Measurements from ENCODE around the gene SLC19A2. TPM values are rescaled to one million over a fixed set of nuclear protein-coding genes. Genes with fewer than 3 reads are reported as not detected.

SLC19A2 gene
- total RNA-seq, 2 experiments from 2014 or later = 3.2 to 6.5 TPM

- CTCF ChIA-PET (ENCODE audit: unreplicated experiment) = no interaction called here
- H3K27ac ChIP-seq (ENCODE audit: low read depth, low read length, poor library complexity, severe bottlenecking) = no peak overlapping the region
Measured at GRCh38 chr1:169443923-169444322, 41.8 kb downstream of the SLC19A2 start.

GRCh38 chr1:169427081-169427641 is 58.6 kb downstream of the SLC19A2 start, which contains the start of gene CCDC181:
Gene CCDC181 (minus strand): TSS chr1:169427474. CDS start chr1:169424927, 2,547 bp downstream.
- no peaks in the 10 kb centered on the region for H3K36me3 ChIP-seq (ENCODE audit: insufficient read depth, low read length)
- H3K9me3 ChIP-seq (ENCODE audit: low read length) = no peaks in the 10 kb centered on the region
- no peaks in the 10 kb centered on the region for H4K20me1 ChIP-seq (ENCODE audit: insufficient read depth, low read length)
- no peak for DNase-seq (ENCODE audit: low spot score)
- H3K4me1 ChIP-seq (ENCODE audit: insufficient read depth, low read length, poor library complexity, severe bottlenecking) = no peaks in the 10 kb centered on the region
- POLR2A ChIA-PET = interaction anchor here (0.9 to 1.1 kb wide), 2 partner anchors 14 to 33 kb away, joined by 3 read pairs; no protein-coding TSS in a partner anchor
- peak within 1 kb of the TSS; percentile 14; the same call in 1 of the 2 replicates for H3K4me2 ChIP-seq (ENCODE audit: low read length)
- H2AFZ ChIP-seq (ENCODE audit: low read length) = no peak within 1 kb of the TSS
- CTCF ChIA-PET (ENCODE audit: unreplicated experiment) = no interaction called here
- no peaks in the 10 kb centered on the region for H3K79me2 ChIP-seq (ENCODE audit: insufficient read depth, low read depth, low read length)
- H3K27ac ChIP-seq (ENCODE audit: low read depth, low read length, poor library complexity, severe bottlenecking) = no peak within 1 kb of the TSS
- no peak within 1 kb of the TSS for H3K4me3 ChIP-seq (ENCODE audit: low read depth, low read length, poor library complexity, severe bottlenecking)
- TF ChIP-seq EZH2phosphoT487 (IDR thresholded peaks at IDR 0.05; ENCODE audit: borderline replicate concordance, low read depth, low read length) = no peak
- TF ChIP-seq CTCF (conservative IDR thresholded peaks at IDR 0.05; ENCODE audit: low read length) = no peak
- intact Hi-C loops (cut with micrococcal nuclease; ENCODE audit: unreplicated experiment) = no loop called here
- no TSS peak for BruUV-seq (replicated peaks)
- no peaks in the 10 kb centered on the region for H3K9me2 ChIP-seq (ENCODE audit: insufficient read depth, low read length)

More at GRCh38 chr1:169443923-169444322, 41.8 kb downstream of the SLC19A2 start:
- intact Hi-C loops (cut with micrococcal nuclease; ENCODE audit: unreplicated experiment) = no loop called here
- no peak for TF ChIP-seq EZH2phosphoT487 (IDR thresholded peaks at IDR 0.05; ENCODE audit: borderline replicate concordance, low read depth, low read length)
- no peak for TF ChIP-seq CTCF (conservative IDR thresholded peaks at IDR 0.05; ENCODE audit: low read length)
- Histone ChIP-seq H3K9me3 (ENCODE audit: low read length) (no peaks in the 10 kb centered on the region), H3K4me3 (ENCODE audit: low read depth, low read length, poor library complexity, severe bottlenecking) (no peak overlapping the region), H3K79me2 (ENCODE audit: insufficient read depth, low read depth, low read length) (no peaks in the 10 kb centered on the region), H3K9me2 (ENCODE audit: insufficient read depth, low read length) (no peaks in the 10 kb centered on the region), H3K4me1 (ENCODE audit: insufficient read depth, low read length, poor library complexity, severe bottlenecking) (no peaks in the 10 kb centered on the region), H4K20me1 (ENCODE audit: insufficient read depth, low read length) (no peaks in the 10 kb centered on the region), H2AFZ (ENCODE audit: low read length) (no peak overlapping the region), H3K4me2 (ENCODE audit: low read length) (no peak overlapping the region), H3K36me3 (ENCODE audit: insufficient read depth, low read length) (no peaks in the 10 kb centered on the region)
- no peak for DNase-seq (ENCODE audit: low spot score)
- BruUV-seq (replicated peaks) = no TSS peak
- POLR2A ChIA-PET = no interaction called here

- DNase-seq (ENCODE audit: low spot score) = no peak
- no peaks in the 10 kb centered on the region for H3K36me3 ChIP-seq (ENCODE audit: insufficient read depth, low read length)
- H3K9me3 ChIP-seq (ENCODE audit: low read length) = no peaks in the 10 kb centered on the region
- intact Hi-C loops (cut with micrococcal nuclease; ENCODE audit: unreplicated experiment) = no loop called here
- H3K27ac ChIP-seq (ENCODE audit: low read depth, low read length, poor library complexity, severe bottlenecking) = no peak overlapping the region
- H3K9me2 ChIP-seq (ENCODE audit: insufficient read depth, low read length) = no peaks in the 10 kb centered on the region
- ChIA-PET POLR2A (no interaction called here), CTCF (ENCODE audit: unreplicated experiment) (no interaction called here)
- no peaks in the 10 kb centered on the region for H3K79me2 ChIP-seq (ENCODE audit: insufficient read depth, low read depth, low read length)
- H3K4me2 ChIP-seq (ENCODE audit: low read length) = no peak overlapping the region
- no peak overlapping the region for H2AFZ ChIP-seq (ENCODE audit: low read length)
- H3K4me3 ChIP-seq (ENCODE audit: low read depth, low read length, poor library complexity, severe bottlenecking) = no peak overlapping the region
- H4K20me1 ChIP-seq (ENCODE audit: insufficient read depth, low read length) = no peaks in the 10 kb centered on the region
- BruUV-seq (replicated peaks) = no TSS peak
- TF ChIP-seq EZH2phosphoT487 (IDR thresholded peaks at IDR 0.05; ENCODE audit: borderline replicate concordance, low read depth, low read length) (no peak), CTCF (conservative IDR thresholded peaks at IDR 0.05; ENCODE audit: low read length) (no peak)
- H3K4me1 ChIP-seq (ENCODE audit: insufficient read depth, low read length, poor library complexity, severe bottlenecking) = no peaks in the 10 kb centered on the region
Measured at GRCh38 chr1:169426174-169426705, 59.5 kb downstream of the SLC19A2 start.

Measured in OCI-LY7 (cell line).